T-cell (primary cell): Measurements from ENCODE around the gene TUBG2. TPM values are rescaled to one million over a fixed set of nuclear protein-coding genes. Genes with fewer than 3 reads are reported as not detected.

Experiments
- ATAC-seq, 4 experiments: fragments of 200-7000 bp in 3 of 4; fragments of 150-1000 bp in 1 of 4; cut with Tn5 transposase; replicated peaks in 1 of 4; 1 replicate in 3 of 4; 2 replicates in 1 of 4; pipeline ENCODE4 v1.10.0; 2021; ENCODE audit warnings: moderate library complexity in 3 of 4, mild to moderate bottlenecking in 2 of 4, moderate number of reproducible peaks in 1 of 4
- CTCF ChIA-PET, 2 donors: fragments of 300-600 bp; sonication (Branson Sonifier 250); formaldehyde crosslinking; loops; one replicate each; lab custom pipeline; 2022; ENCODE audit warnings: antibody characterized with exemption in 2 of 2; lab: Charles Lee
- POLR2A ChIA-PET, 2 donors: fragments of 300-600 bp; sonication (Branson Sonifier 250); formaldehyde crosslinking; loops; one replicate each; lab custom pipeline; 2022; ENCODE audit warnings: antibody characterized with exemption in 2 of 2; lab: Charles Lee
- DNase-seq, 35 experiments: peaks; one replicate each; pipeline versions ENCODE4 v3.0.0 to v3.0.0-alpha.2; 2013 to 2023
- H3K27ac ChIP-seq: one replicate; pipeline ENCODE4 v1.5.1; 2013; ENCODE audit warnings: low read length
- H3K27me3 ChIP-seq, 2 experiments: replicated peaks in 1 of 2; 1 replicate in 1 of 2; 2 replicates in 1 of 2; pipeline versions ENCODE4 v1.6.1 to v1.7.0; 2013; ENCODE audit warnings: low read length in 1 of 2, mixed read lengths in 1 of 2; ENCODE audit not compliant: control insufficient read depth in 2 of 2, insufficient read depth in 2 of 2; ENCODE audit errors: extremely low read depth in 1 of 2
- H3K36me3 ChIP-seq, 2 donors: 1 replicate in 1 of 2; 2 replicates in 1 of 2; pipeline versions ENCODE4 v1.6.1 to v1.7.0; 2013; ENCODE audit warnings: low read length in 1 of 2; ENCODE audit not compliant: control insufficient read depth in 2 of 2, insufficient read depth in 1 of 2; ENCODE audit errors: extremely low read depth in 1 of 2
- H3K4me1 ChIP-seq, 2 experiments: 1 replicate in 1 of 2; 2 replicates in 1 of 2; pipeline versions ENCODE4 v1.6.1 to v1.7.0; 2013; ENCODE audit warnings: low read length in 2 of 2, mixed read lengths in 1 of 2; ENCODE audit not compliant: insufficient read depth in 2 of 2, control insufficient read depth in 1 of 2; ENCODE audit errors: extremely low read depth in 1 of 2
- H3K4me3 ChIP-seq, 2 donors: 1 replicate in 1 of 2; 2 replicates in 1 of 2; pipeline versions ENCODE4 v1.5.1 to v1.7.0; 2013; ENCODE audit warnings: mild to moderate bottlenecking in 2 of 2, low read length in 1 of 2, moderate library complexity in 1 of 2; ENCODE audit not compliant: control insufficient read depth in 1 of 2; ENCODE audit errors: extremely low read depth in 1 of 2
- H3K9me3 ChIP-seq: 2 replicates; pipeline ENCODE4 v1.7.0; 2013
- H3K27ac Mint-ChIP-seq, 2 donors: one replicate each; pipeline ENCODE4 v1.8.0; 2020 to 2021; ENCODE audit warnings: mild to moderate bottlenecking in 2 of 2, mixed read lengths in 2 of 2
- H3K27me3 Mint-ChIP-seq, 2 donors: one replicate each; pipeline ENCODE4 v1.8.0; 2021 to 2022; ENCODE audit warnings: mixed read lengths in 2 of 2
- H3K36me3 Mint-ChIP-seq: one replicate; pipeline ENCODE4 v1.8.0; 2021; ENCODE audit warnings: mixed read lengths
- H3K4me1 Mint-ChIP-seq, 3 donors: one replicate each; pipeline ENCODE4 v1.8.0; 2020 to 2022; ENCODE audit warnings: mixed read lengths in 3 of 3, mild to moderate bottlenecking in 1 of 3
- H3K4me3 Mint-ChIP-seq, 3 donors: one replicate each; pipeline ENCODE4 v1.8.0; 2020 to 2022; ENCODE audit warnings: mild to moderate bottlenecking in 3 of 3, mixed read lengths in 3 of 3, moderate library complexity in 3 of 3
- H3K9me3 Mint-ChIP-seq, 3 donors: one replicate each; pipeline ENCODE4 v1.8.0; 2020 to 2022; ENCODE audit warnings: mixed read lengths in 3 of 3
- WGBS: methylation state at CpG from one replicate; pipeline ENCODE4 v1.1.5; 2013; ENCODE audit warnings: missing lambda C conversion rate; ENCODE audit not compliant: insufficient coverage; 5-methylcytosine and 5-hydroxymethylcytosine counted together
- total RNA-seq, 35 experiments: library from RNA in 6 of 35; stranded (reverse) in 6 of 35; fragments of 120-200 nt in 1 of 35; gene quantifications; one replicate each; pipeline versions ENCODE4 v1.2.1 to v1.2.4 and lab custom pipeline; 2013 to 2026

The TUBG2 gene
- total RNA-seq, 5 donors from 2014 or later (not counting 1 experiment from before 2014, with no cell fraction given) = 13.7 to 22.3 (median 20.5) TPM

- Histone ChIP-seq H3K4me1 (no peaks in the 10 kb centered on the region), H3K9me3 (no peaks in the 10 kb centered on the region), H3K4me3 (no peak overlapping the region), H3K27ac (no peak overlapping the region), H3K27me3 (no peaks in the 10 kb centered on the region), H3K36me3 (peaks cover 12 to 22% of the 10 kb centered on the region in 2 donors)
- no peak overlapping the region for H3K27ac Mint-ChIP-seq
- H3K4me1 Mint-ChIP-seq = no peaks in the 10 kb centered on the region
- 94% methylated on average over 14 of the region's 19 CpGs for WGBS
- no peak overlapping the region for H3K4me3 Mint-ChIP-seq
- POLR2A ChIA-PET = no interaction called here
- ATAC-seq (no peak), DNase-seq (no peak)
- H3K36me3 Mint-ChIP-seq = peaks cover 29% of the 10 kb centered on the region
- no peaks in the 10 kb centered on the region for H3K27me3 Mint-ChIP-seq
- H3K9me3 Mint-ChIP-seq = no peaks in the 10 kb centered on the region
- CTCF ChIA-PET = no interaction called here
Measured at GRCh38 chr17:42697108-42697811, 38.2 kb downstream of the TUBG2 start.

GRCh38 chr17:42698736-42699414 lies 39.8 kb downstream of the TUBG2 start:
- no peak for ATAC-seq
- no peaks in the 10 kb centered on the region for H3K9me3 ChIP-seq
- Mint-ChIP-seq H3K4me1 (peaks cover 0 to under 1% (median 0%) of the 10 kb centered on the region in 3 donors), H3K27ac (no peak overlapping the region), H3K9me3 (no peaks in the 10 kb centered on the region), H3K4me3 (no peak overlapping the region), H3K36me3 (peaks cover 42% of the 10 kb centered on the region), H3K27me3 (no peaks in the 10 kb centered on the region)
- CTCF ChIA-PET = interaction anchor here in 1 of 2 donors (0.6 kb wide), 1 partner anchor 271 kb away, joined by 3 read pairs; no protein-coding TSS in a partner anchor
- 82% methylated on average over 2 of the region's 2 CpGs for WGBS
- no peak overlapping the region for H3K4me3 ChIP-seq
- POLR2A ChIA-PET = no interaction called here
- peaks cover 12 to 38% of the 10 kb centered on the region in 2 donors for H3K36me3 ChIP-seq
- no peaks in the 10 kb centered on the region for H3K27me3 ChIP-seq
- H3K4me1 ChIP-seq = no peaks in the 10 kb centered on the region
- H3K27ac ChIP-seq = no peak overlapping the region
- no peak for DNase-seq

- Mint-ChIP-seq H3K4me1 (peaks cover 0 to 3% (median under 1%) of the 10 kb centered on the region in 3 donors), H3K9me3 (no peaks in the 10 kb centered on the region), H3K27me3 (no peaks in the 10 kb centered on the region), H3K4me3 (no peak overlapping the region), H3K27ac (no peak overlapping the region), H3K36me3 (peaks cover 45% of the 10 kb centered on the region)
- Histone ChIP-seq H3K9me3 (no peaks in the 10 kb centered on the region), H3K27me3 (no peaks in the 10 kb centered on the region), H3K4me1 (peaks cover 0 to under 1% of the 10 kb centered on the region in 2 experiments), H3K36me3 (peaks cover 15 to 43% of the 10 kb centered on the region in 2 donors), H3K27ac (no peak overlapping the region), H3K4me3 (no peak overlapping the region)
- ATAC-seq = no peak
- POLR2A ChIA-PET = no interaction called here
- DNase-seq = no peak
- 94% methylated on average over 2 of the region's 4 CpGs for WGBS
- CTCF ChIA-PET = interaction anchor here in 1 of 2 donors (0.6 kb wide), 1 partner anchor 271 kb away, joined by 3 read pairs; no protein-coding TSS in a partner anchor
Measured at GRCh38 chr17:42699415-42699740, 40.3 kb downstream of the TUBG2 start.

- H3K27ac ChIP-seq = no peak overlapping the region
- 93% methylated on average over 3 of the region's 10 CpGs for WGBS
- ATAC-seq (no peak), DNase-seq (no peak)
- H3K9me3 ChIP-seq = no peaks in the 10 kb centered on the region
- Mint-ChIP-seq H3K4me3 (no peak overlapping the region), H3K27ac (no peak overlapping the region), H3K9me3 (no peaks in the 10 kb centered on the region), H3K4me1 (peaks cover 6 to 11% (median 7%) of the 10 kb centered on the region in 3 donors), H3K36me3 (peaks cover 53% of the 10 kb centered on the region), H3K27me3 (no peaks in the 10 kb centered on the region)
- ChIA-PET CTCF (no interaction called here), POLR2A (no interaction called here)
- H3K27me3 ChIP-seq = no peaks in the 10 kb centered on the region
- peaks cover 17 to 56% of the 10 kb centered on the region in 2 donors for H3K36me3 ChIP-seq
- H3K4me1 ChIP-seq = peaks cover 0 to 13% of the 10 kb centered on the region in 2 experiments
- H3K4me3 ChIP-seq = no peak overlapping the region
Measured at GRCh38 chr17:42700586-42701289, 41.7 kb downstream of the TUBG2 start.

GRCh38 chr17:42702446-42702845 lies 43.4 kb downstream of the TUBG2 start:
- no peak overlapping the region for H3K27ac ChIP-seq
- H3K4me3 Mint-ChIP-seq = no peak overlapping the region
- H3K27ac Mint-ChIP-seq = no peak overlapping the region
- H3K36me3 ChIP-seq = peaks cover 17 to 67% of the 10 kb centered on the region in 2 donors
- 100% methylated on average over 11 of the region's 11 CpGs for WGBS
- DNase-seq (no peak), ATAC-seq (no peak)
- POLR2A ChIA-PET = no interaction called here
- no peaks in the 10 kb centered on the region for H3K9me3 Mint-ChIP-seq
- H3K27me3 ChIP-seq = no peaks in the 10 kb centered on the region
- no peak overlapping the region for H3K4me3 ChIP-seq
- peaks cover 0 to 30% of the 10 kb centered on the region in 2 experiments for H3K4me1 ChIP-seq
- H3K9me3 ChIP-seq = no peaks in the 10 kb centered on the region
- CTCF ChIA-PET = no interaction called here
- no peaks in the 10 kb centered on the region for H3K27me3 Mint-ChIP-seq
- H3K36me3 Mint-ChIP-seq = peaks cover 60% of the 10 kb centered on the region
- peaks cover 22 to 27% (median 22%) of the 10 kb centered on the region in 3 donors for H3K4me1 Mint-ChIP-seq

GRCh38 chr17:42704490-42704836 lies 45.4 kb downstream of the TUBG2 start:
- H3K4me1 Mint-ChIP-seq = peaks cover 29 to 45% (median 37%) of the 10 kb centered on the region in 3 donors

More at GRCh38 chr17:42704490-42704836, 45.4 kb downstream of the TUBG2 start:
- Histone ChIP-seq H3K4me3 (no peak overlapping the region), H3K36me3 (peaks cover 21 to 85% of the 10 kb centered on the region in 2 donors), H3K27ac (no peak overlapping the region), H3K27me3 (no peaks in the 10 kb centered on the region), H3K4me1 (peaks cover 0 to 38% of the 10 kb centered on the region in 2 experiments), H3K9me3 (no peaks in the 10 kb centered on the region)
- Mint-ChIP-seq H3K27me3 (no peaks in the 10 kb centered on the region), H3K36me3 (peaks cover 70% of the 10 kb centered on the region), H3K4me3 (no peak overlapping the region), H3K9me3 (no peaks in the 10 kb centered on the region), H3K27ac (no peak overlapping the region)
- ATAC-seq (no peak), DNase-seq (no peak)
- WGBS = 75% methylated on average over 3 of the region's 5 CpGs
- POLR2A ChIA-PET = no interaction called here
- CTCF ChIA-PET = interaction anchor here in 1 of 2 donors (0.7 kb wide), 2 partner anchors 272 to 689 kb away, joined by 3 to 4 read pairs; no protein-coding TSS in a partner anchor
